Fibroblast of skin of right quadriceps (primary cell): ENCODE measurements around the gene JAG2.
A peak's percentile ranks its signal among the peaks of the same experiment; 100 is the strongest.

Source experiments
- DNase-seq: peaks from one replicate; pipeline ENCODE4 v3.0.0-alpha.2; 2013

Gene JAG2

GRCh38 chr14:105203057-105203531 lies 34.5 kb upstream of the JAG2 start:
- DNase-seq: peak; percentile 46

GRCh38 chr14:105201925-105202513 lies 33.4 kb upstream of the JAG2 start:
- no peak for DNase-seq

- no peak for DNase-seq
These were observed 32.8 kb upstream of the JAG2 start for GRCh38 chr14:105201156-105201924.

GRCh38 chr14:105200641-105201040 lies 32.1 kb upstream of the JAG2 start:
- DNase-seq: no peak

GRCh38 chr14:105200074-105200473 lies 31.5 kb upstream of the JAG2 start:
- no peak for DNase-seq

GRCh38 chr14:105199093-105199492 lies 30.5 kb upstream of the JAG2 start:
- DNase-seq: no peak

- DNase-seq: no peak
These were observed 30.0 kb upstream of the JAG2 start for GRCh38 chr14:105198588-105198987.

- DNase-seq: no peak
These were observed 28.6 kb upstream of the JAG2 start for GRCh38 chr14:105197211-105197641.

- DNase-seq: no peak
These were observed 27.8 kb upstream of the JAG2 start for GRCh38 chr14:105196265-105196960.

GRCh38 chr14:105195522-105196264 lies 27.1 kb upstream of the JAG2 start:
- no peak for DNase-seq

- DNase-seq: no peak
These were observed 26.5 kb upstream of the JAG2 start for GRCh38 chr14:105195051-105195450.

- no peak for DNase-seq
These were observed 25.6 kb upstream of the JAG2 start for GRCh38 chr14:105193916-105194782.

GRCh38 chr14:105192866-105193731 lies 24.5 kb upstream of the JAG2 start:
- DNase-seq: no peak

- no peak for DNase-seq
These were observed 19.5 kb upstream of the JAG2 start for GRCh38 chr14:105187935-105188524.

- DNase-seq: no peak
These were observed 18.5 kb upstream of the JAG2 start for GRCh38 chr14:105187116-105187515.

- DNase-seq: no peak
These were observed 17.4 kb upstream of the JAG2 start for GRCh38 chr14:105185973-105186372.

- DNase-seq: no peak
These were observed 16.4 kb upstream of the JAG2 start for GRCh38 chr14:105185001-105185400.

- DNase-seq: no peak
These were observed 15.9 kb upstream of the JAG2 start for GRCh38 chr14:105184461-105184860.

GRCh38 chr14:105182296-105183020 lies 13.9 kb upstream of the JAG2 start:
- DNase-seq: no peak
